DMS79 (cell line): ENCODE data around the gene COL6A2.

Experiments
- DNase-seq: peaks from one replicate; lab custom pipeline; 2025; lab: John Stamatoyannopoulos, UW

COL6A2 gene

GRCh38 chr21:46142582-46143473 lies 44.9 kb downstream of the COL6A2 start:
- DNase-seq, result no peak

- DNase-seq, result no peak
These were observed 46.7 kb downstream of the COL6A2 start for GRCh38 chr21:46144464-46145070.

DNA sequence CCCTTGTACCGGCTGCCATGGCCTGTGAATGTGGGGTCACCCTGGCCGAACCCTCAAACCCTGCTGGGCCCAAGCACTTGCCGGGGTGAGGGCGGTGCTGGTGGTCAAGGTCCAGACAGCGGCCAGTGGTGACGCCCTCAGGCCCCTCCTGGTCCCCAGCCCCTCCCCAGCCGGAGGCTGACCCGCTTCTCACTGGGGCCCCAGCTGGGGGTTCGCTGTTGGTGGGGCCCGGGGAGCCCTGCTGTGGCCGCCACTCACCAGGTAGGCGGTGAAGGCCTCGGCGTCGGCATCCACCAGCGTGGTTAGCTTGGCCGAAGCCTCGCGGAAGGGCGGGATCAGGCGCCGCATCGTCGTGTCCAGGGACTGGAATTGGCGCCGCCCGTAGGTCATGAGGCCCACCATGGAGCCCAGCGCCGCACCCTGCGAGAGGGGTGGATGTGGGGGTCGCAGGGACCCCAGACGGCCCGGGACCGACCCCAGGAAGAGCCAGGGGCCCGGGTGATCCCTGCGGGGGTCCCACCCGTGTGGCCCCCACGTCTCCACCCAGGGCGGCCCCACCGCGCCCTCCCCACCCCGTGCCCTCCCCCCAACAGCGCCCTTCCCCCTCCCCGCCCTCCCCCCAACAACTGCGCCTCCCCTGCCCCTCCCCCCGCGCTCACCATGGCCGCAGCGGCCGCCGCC lies 47.4 kb downstream of the COL6A2 start:
- DNase-seq, result no peak

- DNase-seq, result no peak
These were observed 48.2 kb downstream of the COL6A2 start for GRCh38 chr21:46145840-46146691.

DNA sequence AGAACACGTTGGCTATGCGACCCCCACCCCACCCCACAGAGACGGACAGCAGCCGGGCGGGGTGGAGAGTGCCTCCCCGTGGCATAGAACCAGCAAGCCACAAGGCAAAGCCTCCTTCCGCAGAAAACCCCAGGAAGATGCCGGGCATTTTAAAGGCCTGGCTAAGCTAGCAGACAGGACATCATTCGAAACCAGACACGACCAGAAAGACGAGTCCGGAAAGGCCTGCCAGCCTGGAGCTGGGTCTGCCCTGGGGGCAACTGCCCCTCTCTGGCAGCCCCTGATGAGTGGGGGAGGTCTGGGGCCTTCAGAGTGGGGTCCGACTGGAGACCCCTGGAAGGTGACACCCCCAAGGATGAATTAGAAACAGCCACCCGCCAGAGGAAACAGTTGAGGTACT lies 48.9 kb downstream of the COL6A2 start:
- DNase-seq, result no peak

- peak; percentile 17 for DNase-seq
These were observed 49.5 kb downstream of the COL6A2 start for GRCh38 chr21:46147429-46147828.

GRCh38 chr21:46148106-46148505 lies 50.2 kb downstream of the COL6A2 start:
- no peak for DNase-seq

- no peak for DNase-seq
These were observed 51.4 kb downstream of the COL6A2 start for GRCh38 chr21:46149205-46149901.

GRCh38 chr21:46150073-46150472 lies 52.2 kb downstream of the COL6A2 start:
- no peak for DNase-seq

- DNase-seq, result no peak
These were observed 52.7 kb downstream of the COL6A2 start for GRCh38 chr21:46150491-46151121.

- DNase-seq, result no peak
These were observed 53.5 kb downstream of the COL6A2 start for GRCh38 chr21:46151261-46151988.

- no peak for DNase-seq
These were observed 54.3 kb downstream of the COL6A2 start for GRCh38 chr21:46151989-46152926.

GRCh38 chr21:46152927-46153246 lies 55.0 kb downstream of the COL6A2 start:
- no peak for DNase-seq

DNA sequence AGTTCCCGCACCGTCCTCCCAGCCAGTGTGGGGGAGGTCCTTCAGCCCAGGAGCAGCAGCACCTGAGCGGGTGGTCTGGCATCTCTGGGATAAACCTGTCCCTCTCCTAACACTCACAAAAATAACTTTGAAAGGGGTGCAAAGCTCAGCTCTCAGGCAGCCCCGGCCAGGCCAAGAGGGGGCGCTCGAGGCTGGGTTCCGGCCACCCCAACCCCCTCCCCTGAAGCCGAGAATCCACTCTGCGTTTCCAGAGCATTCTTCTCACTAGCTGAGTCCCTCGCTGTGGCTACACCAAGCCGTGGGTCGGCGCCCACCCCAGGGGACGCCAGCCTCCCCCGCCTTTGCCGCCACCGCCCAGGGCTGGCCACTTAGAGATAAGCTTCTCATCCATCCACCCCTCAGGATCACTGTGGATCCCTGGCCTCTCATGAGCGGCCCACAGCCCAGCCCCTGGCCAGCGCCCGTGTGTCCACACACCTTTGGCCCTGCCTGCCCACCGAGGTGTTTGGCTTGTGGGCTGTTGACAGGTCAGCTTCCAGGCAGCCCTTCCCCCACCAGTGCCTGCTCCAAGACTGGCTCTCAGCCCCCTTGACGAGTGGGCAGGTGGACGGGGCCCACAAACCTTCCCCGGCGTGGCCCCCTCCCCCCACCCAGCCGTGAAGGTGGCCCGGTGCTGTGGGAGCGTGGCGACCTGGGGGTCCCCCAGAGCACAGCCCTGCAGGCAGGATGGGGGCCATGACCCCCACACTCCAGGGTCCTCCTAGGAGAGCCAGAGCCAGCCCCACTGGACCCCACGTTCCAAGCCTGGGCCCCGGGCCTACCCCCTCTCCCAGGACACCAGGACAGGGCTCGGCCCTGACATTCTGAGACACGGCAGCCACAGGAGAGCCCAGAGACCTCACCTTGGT lies 55.6 kb downstream of the COL6A2 start:
- DNase-seq, result no peak

GRCh38 chr21:46154155-46154954 lies 56.4 kb downstream of the COL6A2 start:
- no peak for DNase-seq

- DNase-seq, result no peak
These were observed 57.1 kb downstream of the COL6A2 start for GRCh38 chr21:46154955-46155513.
